Small intestine (tissue), 7 donors: ENCODE measurements around the gene GAS7. TPM values are rescaled to one million over a fixed set of nuclear protein-coding genes. Genes with fewer than 3 reads are reported as not detected.
A peak's percentile ranks its signal among the peaks of the same experiment; 100 is the strongest.

Experiments used
- DNase-seq, 2 donors: peaks; one replicate each; pipeline versions ENCODE4 v3.0.0 to v3.0.0-alpha.2; 2013
- FAIRE-seq: peaks from 2 replicates; lab custom pipeline; 2012; peaks lifted over from hg19 to GRCh38; lab: Jason Lieb, UNC
- H3K27ac ChIP-seq, 3 donors: one replicate each; pipeline ENCODE4 v1.5.1; 2013; ENCODE audit warnings: low read length in 2 of 3, mild to moderate bottlenecking in 2 of 3, control low read depth in 1 of 3, inconsistent platforms in 1 of 3, low read depth in 1 of 3, moderate library complexity in 1 of 3
- H3K27me3 ChIP-seq, 3 donors: one replicate each; pipeline ENCODE4 v1.6.1; 2013; ENCODE audit warnings: low read length in 3 of 3, inconsistent platforms in 1 of 3; ENCODE audit not compliant: control insufficient read depth in 3 of 3, insufficient read depth in 3 of 3
- H3K36me3 ChIP-seq, 3 donors: one replicate each; pipeline ENCODE4 v1.6.1; 2013; ENCODE audit warnings: low read length in 3 of 3, inconsistent platforms in 1 of 3, low read depth in 1 of 3, mild to moderate bottlenecking in 1 of 3, moderate library complexity in 1 of 3; ENCODE audit not compliant: control insufficient read depth in 3 of 3, insufficient read depth in 2 of 3
- H3K4me1 ChIP-seq, 3 donors: one replicate each; pipeline ENCODE4 v1.6.1; 2013; ENCODE audit warnings: low read length in 2 of 3, inconsistent platforms in 1 of 3, low read depth in 1 of 3, mild to moderate bottlenecking in 1 of 3, moderate library complexity in 1 of 3; ENCODE audit not compliant: control insufficient read depth in 3 of 3, insufficient read depth in 2 of 3
- H3K4me3 ChIP-seq, 3 donors: one replicate each; pipeline ENCODE4 v1.5.1; 2013; ENCODE audit warnings: low read length in 3 of 3, control low read depth in 1 of 3, inconsistent platforms in 1 of 3, low read depth in 1 of 3, mild to moderate bottlenecking in 1 of 3, moderate library complexity in 1 of 3
- H3K9me3 ChIP-seq, 2 donors: one replicate each; pipeline ENCODE4 v1.6.1; 2013; ENCODE audit warnings: low read depth in 1 of 2, low read length in 1 of 2; ENCODE audit not compliant: control insufficient read depth in 2 of 2, insufficient read depth in 1 of 2
- WGBS, 3 donors: extraction: QIAGEN DNeasy Blood & Tissue Kit; methylation state at CpG; one replicate each; pipeline ENCODE4 v1.1.7; 2013; 5-methylcytosine and 5-hydroxymethylcytosine counted together
- polyA plus RNA-seq, 4 donors: library from polyadenylated mRNA; stranded (reverse) in 3 of 4; unstranded in 1 of 4; fragments of 200-250 nt in 3 of 4; fragments of 120-200 nt in 1 of 4; gene quantifications; one replicate each; pipeline versions ENCODE4 v1.2.1 to v1.2.3, GENCODE V29; 2013
- donor health status: healthy with polysubstance abuse.
- donor health status: control.
- donor health status: control.
- donor health status: Bipolar disorder and iron deficiency.
- donor health status: healthy.

GAS7 gene
- polyA plus RNA-seq, 4 donors = 1.1 to 14.9 (median 5.9) TPM

GRCh38 chr17:10045871-10046658 lies 152.3 kb downstream of the GAS7 start:
- H3K27me3 ChIP-seq = no peaks in the 10 kb centered on the region
- no peak for DNase-seq
- H3K27ac ChIP-seq = no peak overlapping the region
- H3K4me1 ChIP-seq = no peaks in the 10 kb centered on the region
- H3K9me3 ChIP-seq = no peaks in the 10 kb centered on the region
- 71 to 83% (median 77%) methylated on average over 17 of the region's 17 CpGs for WGBS, 3 donors
- no peaks in the 10 kb centered on the region for H3K36me3 ChIP-seq
- H3K4me3 ChIP-seq = no peak overlapping the region
- FAIRE-seq = no peak

- H3K27me3 ChIP-seq = no peaks in the 10 kb centered on the region
- H3K36me3 ChIP-seq = no peaks in the 10 kb centered on the region
- DNase-seq = no peak
- H3K27ac ChIP-seq = no peak overlapping the region
- no peak overlapping the region for H3K4me3 ChIP-seq
- FAIRE-seq = no peak
- WGBS, 3 donors = 65 to 83% (median 80%) methylated on average over 9 of the region's 9 CpGs
- no peaks in the 10 kb centered on the region for H3K9me3 ChIP-seq
- no peaks in the 10 kb centered on the region for H3K4me1 ChIP-seq
These were observed 155.7 kb downstream of the GAS7 start for GRCh38 chr17:10042589-10043244.

- Histone ChIP-seq H3K36me3 (no peaks in the 10 kb centered on the region), H3K27me3 (no peaks in the 10 kb centered on the region), H3K27ac (no peak overlapping the region), H3K4me3 (no peak overlapping the region), H3K4me1 (no peaks in the 10 kb centered on the region), H3K9me3 (no peaks in the 10 kb centered on the region)
- WGBS, 3 donors = 73 to 85% (median 81%) methylated on average over 17 of the region's 17 CpGs
- DNase-seq (no peak), FAIRE-seq (no peak)
These were observed 156.4 kb downstream of the GAS7 start for GRCh38 chr17:10041916-10042588.

GRCh38 chr17:10041287-10041612 lies 157.2 kb downstream of the GAS7 start:
- WGBS, 3 donors = 24 to 53% (median 44%) methylated on average over 4 of the region's 4 CpGs
- Histone ChIP-seq H3K36me3 (no peaks in the 10 kb centered on the region), H3K4me3 (no peak overlapping the region), H3K4me1 (no peaks in the 10 kb centered on the region), H3K27me3 (no peaks in the 10 kb centered on the region), H3K27ac (no peak overlapping the region), H3K9me3 (no peaks in the 10 kb centered on the region)
- FAIRE-seq = no peak
- DNase-seq = peak in 1 of 2 donors; percentile 57

- Histone ChIP-seq H3K9me3 (no peaks in the 10 kb centered on the region), H3K4me1 (no peaks in the 10 kb centered on the region), H3K27ac (peak overlapping the region in 2 of 3 donors; percentile 60 to 87), H3K36me3 (no peaks in the 10 kb centered on the region), H3K27me3 (no peaks in the 10 kb centered on the region), H3K4me3 (peak overlapping the region in 1 of 3 donors; percentile 10)
- WGBS, 3 donors = 64 to 76% (median 72%) methylated on average over 11 of the region's 11 CpGs
- DNase-seq (no peak), FAIRE-seq (no peak)
These were observed 161.8 kb downstream of the GAS7 start for GRCh38 chr17:10036511-10037061.

GRCh38 chr17:10035885-10036284 lies 162.5 kb downstream of the GAS7 start:
- 65 to 76% (median 70%) methylated on average over 4 of the region's 4 CpGs for WGBS, 3 donors
- DNase-seq = no peak

GRCh38 chr17:10034719-10035475 lies 163.5 kb downstream of the GAS7 start:
- FAIRE-seq = no peak
- H3K27ac ChIP-seq = peak overlapping the region in 1 of 3 donors; percentile 76
- H3K4me3 ChIP-seq = no peak overlapping the region

More at GRCh38 chr17:10035885-10036284, 162.5 kb downstream of the GAS7 start:
- no peak for FAIRE-seq
- H3K9me3 ChIP-seq = no peaks in the 10 kb centered on the region
- no peaks in the 10 kb centered on the region for H3K4me1 ChIP-seq
- H3K36me3 ChIP-seq = no peaks in the 10 kb centered on the region
- H3K27ac ChIP-seq = peak overlapping the region in 2 of 3 donors; percentile 60 to 87
- no peaks in the 10 kb centered on the region for H3K27me3 ChIP-seq
- peak overlapping the region in 1 of 3 donors; percentile 10 for H3K4me3 ChIP-seq

GRCh38 chr17:10033959-10034358 lies 164.4 kb downstream of the GAS7 start:
- Histone ChIP-seq H3K4me3 (no peak overlapping the region), H3K27ac (peak overlapping the region in 2 of 3 donors; percentile 16 to 23), H3K9me3 (no peaks in the 10 kb centered on the region), H3K4me1 (no peaks in the 10 kb centered on the region), H3K27me3 (no peaks in the 10 kb centered on the region), H3K36me3 (no peaks in the 10 kb centered on the region)
- WGBS, 3 donors = 65 to 73% (median 71%) methylated on average over 8 of the region's 8 CpGs
- DNase-seq = no peak
- no peak for FAIRE-seq

More at GRCh38 chr17:10034719-10035475, 163.5 kb downstream of the GAS7 start:
- H3K36me3 ChIP-seq = no peaks in the 10 kb centered on the region
- WGBS, 3 donors = 72 to 78% (median 75%) methylated on average over 15 of the region's 15 CpGs
- H3K4me1 ChIP-seq = no peaks in the 10 kb centered on the region
- no peaks in the 10 kb centered on the region for H3K9me3 ChIP-seq
- DNase-seq = no peak
- H3K27me3 ChIP-seq = no peaks in the 10 kb centered on the region
